IMR-90 (cell line): ENCODE measurements around the gene MC5R. TPM values are rescaled to one million over a fixed set of nuclear protein-coding genes. Genes with fewer than 3 reads are reported as not detected.

Experiments
- ATAC-seq: fragments of 200-7000 bp; cut with Tn5 transposase; 2 replicates; pipeline ENCODE4 v1.9.1; 2020; ENCODE audit warnings: low read depth, mild to moderate bottlenecking, moderate library complexity
- BruUV-seq: library from RNA; stranded (reverse); fragments of 400-500 nt; replicated peaks from 2 replicates; lab custom pipeline; 2021; lab: Mats Ljungman, UMichigan
- CTCF ChIA-PET: fragments of 300-600 bp; formaldehyde crosslinking; extraction: SDS; loops from one replicate; lab custom pipeline; 2021; ENCODE audit warnings: antibody characterized with exemption; lab: Yijun Ruan, JAX
- POLR2A ChIA-PET: fragments of 300-600 bp; sonication (Branson Sonifier 250); formaldehyde crosslinking; loops from one replicate; lab custom pipeline; 2022; ENCODE audit warnings: antibody characterized with exemption; ENCODE audit not compliant: unreplicated experiment; lab: Charles Lee
- DNase-seq: peaks from one replicate; pipeline ENCODE4 v3.0.0; 2013
- H2AFZ ChIP-seq: replicated peaks from 2 replicates; pipeline ENCODE3; 2013; ENCODE audit warnings: low read length, mild to moderate bottlenecking; ENCODE audit not compliant: poor library complexity
- H2AK5ac ChIP-seq: 2 replicates; pipeline ENCODE4 v1.6.1; 2013; ENCODE audit warnings: low read depth, low read length, inconsistent platforms
- H2AK9ac ChIP-seq: replicated peaks from 2 replicates; pipeline ENCODE3; 2013; ENCODE audit warnings: mild to moderate bottlenecking, low read depth, low read length, moderate library complexity; ENCODE audit not compliant: poor library complexity
- H2BK120ac ChIP-seq: 2 replicates; pipeline ENCODE4 v1.6.1; 2013; ENCODE audit warnings: low read depth, low read length, inconsistent platforms
- H2BK15ac ChIP-seq: 3 replicates; pipeline ENCODE4 v1.6.1; 2013; ENCODE audit warnings: low read depth, low read length, inconsistent platforms
- H2BK20ac ChIP-seq: 2 replicates; pipeline ENCODE4 v1.6.1; 2013; ENCODE audit warnings: low read depth, mild to moderate bottlenecking, inconsistent platforms, low read length, moderate library complexity
- H2BK5ac ChIP-seq: 2 replicates; pipeline ENCODE4 v1.6.1; 2013; ENCODE audit warnings: mild to moderate bottlenecking, low read depth, low read length, inconsistent platforms; ENCODE audit not compliant: poor library complexity, severe bottlenecking
- H3K14ac ChIP-seq: replicated peaks from 2 replicates; pipeline ENCODE4 v1.6.1; 2013; ENCODE audit warnings: low read depth, low read length, inconsistent platforms
- H3K18ac ChIP-seq: 2 replicates; pipeline ENCODE4 v1.6.1; 2013; ENCODE audit warnings: low read depth, low read length, control low read depth
- H3K23ac ChIP-seq: 2 replicates; pipeline ENCODE4 v1.6.1; 2013; ENCODE audit warnings: low read depth, low read length, inconsistent platforms
- H3K27ac ChIP-seq: 2 replicates; pipeline ENCODE4 v1.5.1; 2013; ENCODE audit warnings: mild to moderate bottlenecking, control low read depth, low read length; ENCODE audit not compliant: insufficient read depth
- H3K27me3 ChIP-seq: 2 replicates; pipeline ENCODE4 v1.6.1; 2013; ENCODE audit warnings: low read length; ENCODE audit not compliant: control insufficient read depth, insufficient read depth
- H3K36me3 ChIP-seq: 2 replicates; pipeline ENCODE4 v1.6.1; 2013; ENCODE audit warnings: low read length, mixed read lengths; ENCODE audit not compliant: control insufficient read depth, insufficient read depth
- H3K4ac ChIP-seq: 2 replicates; pipeline ENCODE4 v1.6.1; 2013; ENCODE audit warnings: low read depth, low read length, inconsistent platforms
- H3K4me1 ChIP-seq: 2 replicates; pipeline ENCODE4 v1.6.1; 2013; ENCODE audit warnings: low read length, mixed read lengths; ENCODE audit not compliant: control insufficient read depth, insufficient read depth
- H3K4me2 ChIP-seq: 2 replicates; pipeline ENCODE4 v1.6.1; 2013; ENCODE audit warnings: low read depth, mild to moderate bottlenecking, control low read depth, low read length, moderate library complexity
- H3K4me3 ChIP-seq: 2 replicates; pipeline ENCODE4 v1.5.1; 2013; ENCODE audit warnings: low read depth, mild to moderate bottlenecking, control low read depth, low read length, moderate library complexity; ENCODE audit not compliant: insufficient read depth
- H3K56ac ChIP-seq: 2 replicates; pipeline ENCODE4 v1.6.1; 2013; ENCODE audit warnings: low read length, inconsistent platforms; ENCODE audit not compliant: insufficient read depth; ENCODE audit errors: extremely low read depth
- H3K79me1 ChIP-seq, 2 experiments: 2 replicates each; pipeline ENCODE4 v1.6.1; 2013; ENCODE audit warnings: low read length in 2 of 2, inconsistent platforms in 1 of 2, low read depth in 1 of 2
- H3K9ac ChIP-seq: 2 replicates; pipeline ENCODE4 v1.6.1; 2013; ENCODE audit warnings: low read depth, low read length, control low read depth
- H3K9me1 ChIP-seq: 2 replicates; pipeline ENCODE4 v1.6.1; 2013; ENCODE audit warnings: low read length, inconsistent platforms; ENCODE audit not compliant: insufficient read depth
- H3K9me3 ChIP-seq: 2 replicates; pipeline ENCODE4 v1.6.1; 2013; ENCODE audit warnings: low read length; ENCODE audit not compliant: control insufficient read depth, insufficient read depth
- H4K20me1 ChIP-seq: 2 replicates; pipeline ENCODE4 v1.6.1; 2013; ENCODE audit warnings: low read length, inconsistent platforms; ENCODE audit not compliant: insufficient read depth
- H4K5ac ChIP-seq: 2 replicates; pipeline ENCODE4 v1.6.1; 2013; ENCODE audit warnings: mild to moderate bottlenecking, low read depth, low read length, control low read depth
- H4K8ac ChIP-seq, 2 experiments: 2 replicates each; pipeline ENCODE4 v1.6.1; 2013; ENCODE audit warnings: low read depth in 2 of 2, low read length in 2 of 2, control low read depth in 1 of 2, inconsistent platforms in 1 of 2
- H4K91ac ChIP-seq: 2 replicates; pipeline ENCODE4 v1.6.1; 2013; ENCODE audit warnings: low read depth, low read length, inconsistent platforms; ENCODE audit not compliant: insufficient read depth
- CTCF ChIP-seq: conservative IDR thresholded peaks from 2 replicates; pipeline ENCODE4 v1.5.1; 2012; ENCODE audit warnings: mild to moderate bottlenecking, low read depth, low read length, improper control_type of control experiment
- MAFK ChIP-seq: IDR thresholded peaks from 2 replicates; pipeline ENCODE4 v1.6.1; 2012; ENCODE audit warnings: low read depth, low read length, improper control_type of control experiment
- WGBS, 2 experiments: methylation state at CpG; one replicate each; pipeline versions ENCODE4 v1.1.5 to v1.1.7; 2013; ENCODE audit warnings: missing lambda C conversion rate in 2 of 2; ENCODE audit not compliant: insufficient read length in 1 of 2; ENCODE audit errors: extremely low coverage in 2 of 2; 5-methylcytosine and 5-hydroxymethylcytosine counted together
- dilution Hi-C: fragments of 300-500 bp; cut with HindIII; formaldehyde crosslinking; loops from one replicate; pipeline ENCODE4 v1.14.3; 2018; ENCODE audit warnings: low sequenced_read_pairs; ENCODE audit not compliant: unreplicated experiment
- in situ Hi-C: fragments of 300-500 bp; cut with MboI; formaldehyde crosslinking; loops from 3 replicates; pipeline ENCODE4 v1.14.3; 2019; ENCODE audit warnings: low sequenced_read_pairs, inconsistent platforms, mixed read lengths
- intact Hi-C: fragments of 100-400 bp; cut with micrococcal nuclease; formaldehyde crosslinking; loops from 2 replicates; pipeline ENCODE4 v1.10.0; 2022
- polyA plus RNA-seq, 3 experiments: library from polyadenylated mRNA; depleted of rRNA; stranded (reverse); fragments of >200 nt; gene quantifications; 2 replicates each; pipeline ENCODE4 v1.2.3, GENCODE V29; 2012; ENCODE audit warnings: low replicate concordance in 1 of 3
- total RNA-seq: library from RNA; depleted of rRNA; stranded (reverse); fragments of >200 nt; gene quantifications from 2 replicates; pipeline ENCODE4 v1.2.3, GENCODE V29; 2012

Gene MC5R
- total and polyA plus RNA-seq, 2 of the 4 experiments (the other 2 are of a cell fraction), result not detected

- Histone ChIP-seq H3K18ac (no peak overlapping the region), H4K91ac (no peak overlapping the region), H4K20me1 (no peaks in the 10 kb centered on the region), H3K9ac (no peak overlapping the region), H2BK15ac (no peak overlapping the region), H3K4me3 (no peak overlapping the region), H2BK120ac (no peak overlapping the region), H3K4me1 (no peaks in the 10 kb centered on the region), H3K27me3 (no peaks in the 10 kb centered on the region), H2AFZ (no peak overlapping the region), H3K27ac (no peak overlapping the region), H2BK20ac (no peak overlapping the region), H2AK9ac (no peak overlapping the region), H2AK5ac (no peak overlapping the region), H2BK5ac (no peak overlapping the region), H4K8ac (no peak overlapping the region), H3K9me3 (no peaks in the 10 kb centered on the region), H4K5ac (no peak overlapping the region), H3K23ac (no peak overlapping the region), H3K4me2 (no peak overlapping the region), H3K36me3 (no peaks in the 10 kb centered on the region), H3K79me1 (no peaks in the 10 kb centered on the region), H3K56ac (no peak overlapping the region), H3K4ac (no peak overlapping the region), H3K14ac (no peak overlapping the region), H3K9me1 (no peaks in the 10 kb centered on the region)
- BruUV-seq, result no TSS peak
- in situ Hi-C loops (no loop called here), intact Hi-C loops (no loop called here), dilution Hi-C loops (no loop called here)
- ATAC-seq (peak; percentile 27; the same call in 1 of the 2 replicates), DNase-seq (no peak)
- TF ChIP-seq MAFK, result no peak
- 0 out of 2 replicates have a peak, but pooled peaks have one; percentile 11 for TF ChIP-seq CTCF
- POLR2A ChIA-PET, result no interaction called here
- CTCF ChIA-PET, result interaction anchor here (0.6 to 2.5 kb wide), 4 partner anchors 9 to 1491 kb away, joined by 3 to 13 read pairs (median 3); no protein-coding TSS in a partner anchor
- WGBS, 2 experiments, result no CpG with 5 or more reads among the region's 6 CpGs
Measured at GRCh38 chr18:13811993-13812392, 12.0 kb upstream of the MC5R start.
